Fibroblast of pulmonary artery (primary cell): ENCODE results near the gene SLU7.
A peak's percentile ranks its signal among the peaks of the same experiment; 100 is the strongest.

Source experiments
- DNase-seq: peaks from one replicate; pipeline ENCODE4 v3.0.0-alpha.2; 2010; ENCODE audit warnings: low read depth
- H3K4me3 ChIP-seq: replicated peaks from 2 replicates; pipeline ENCODE4 v1.5.1; 2011; ENCODE audit warnings: low read depth, mild to moderate bottlenecking, control low read depth, low read length, moderate library complexity
- CTCF ChIP-seq: IDR thresholded peaks from 2 replicates; pipeline ENCODE4 v1.5.1; 2011; ENCODE audit warnings: mild to moderate bottlenecking, control low read depth, low read length, inconsistent platforms; ENCODE audit errors: missing control alignments

The SLU7 gene

GRCh38 chr5:160420331-160420610, 1.4 kb upstream of the SLU7 start:
- no peak for DNase-seq
- TF ChIP-seq CTCF = no peak
- H3K4me3 ChIP-seq = no peak overlapping the region

GRCh38 chr5:160419458-160420330, 813 bp upstream of the SLU7 start:
- no peak for TF ChIP-seq CTCF
- DNase-seq = no peak
- H3K4me3 ChIP-seq = peak overlapping the region; percentile 98

GRCh38 chr5:160399402-160400353, 19.2 kb downstream of the SLU7 start, which contains the start of gene FAM200C:
FAM200C (minus strand) TSS chr5:160400054; CDS start chr5:160395490, 4,564 bp downstream.
- no peak for TF ChIP-seq CTCF
- peak within 1 kb of the TSS; percentile 74 for H3K4me3 ChIP-seq
- peak; percentile 95 for DNase-seq

GRCh38 chr5:160398806-160399205, 20.1 kb downstream of the SLU7 start:
- DNase-seq = peak; percentile 22
- H3K4me3 ChIP-seq = peak overlapping the region; percentile 74
- no peak for TF ChIP-seq CTCF

- no peak for TF ChIP-seq CTCF
- no peak for DNase-seq
- no peak overlapping the region for H3K4me3 ChIP-seq
Measured at GRCh38 chr5:160397492-160397891, 21.4 kb downstream of the SLU7 start.

GRCh38 chr5:160395111-160395510, 23.8 kb downstream of the SLU7 start:
- no peak overlapping the region for H3K4me3 ChIP-seq
- TF ChIP-seq CTCF = no peak
- no peak for DNase-seq
